Adrenal gland (tissue), 5 donors: ENCODE measurements around the gene FCHSD2.

Experiments used
- POLR2A ChIP-seq, 2 donors: fragments of 450-650 bp; IDR thresholded peaks; one replicate each; pipeline ENCODE4 v1.6.1; 2017; ENCODE audit warnings: antibody characterized with exemption in 2 of 2, mild to moderate bottlenecking in 2 of 2, moderate library complexity in 1 of 2
- TF ChIP-seq, protein P1 (sequence below), 6 experiments: fragments of 450-650 bp in 4 of 6; fragments of 200-600 bp in 2 of 6; sonication (generic) in 1 of 6; IDR thresholded peaks; 1 replicate in 5 of 6; 2 replicates in 1 of 6; pipeline versions ENCODE4 v1.5.1 to v1.8.0; 2016 to 2021; ENCODE audit warnings: antibody characterized with exemption in 6 of 6, mild to moderate bottlenecking in 2 of 6, moderate library complexity in 1 of 6
- donor health status: DM: no; HTN: no; CAD: no.

- TF ChIP-seq, protein P1, sequence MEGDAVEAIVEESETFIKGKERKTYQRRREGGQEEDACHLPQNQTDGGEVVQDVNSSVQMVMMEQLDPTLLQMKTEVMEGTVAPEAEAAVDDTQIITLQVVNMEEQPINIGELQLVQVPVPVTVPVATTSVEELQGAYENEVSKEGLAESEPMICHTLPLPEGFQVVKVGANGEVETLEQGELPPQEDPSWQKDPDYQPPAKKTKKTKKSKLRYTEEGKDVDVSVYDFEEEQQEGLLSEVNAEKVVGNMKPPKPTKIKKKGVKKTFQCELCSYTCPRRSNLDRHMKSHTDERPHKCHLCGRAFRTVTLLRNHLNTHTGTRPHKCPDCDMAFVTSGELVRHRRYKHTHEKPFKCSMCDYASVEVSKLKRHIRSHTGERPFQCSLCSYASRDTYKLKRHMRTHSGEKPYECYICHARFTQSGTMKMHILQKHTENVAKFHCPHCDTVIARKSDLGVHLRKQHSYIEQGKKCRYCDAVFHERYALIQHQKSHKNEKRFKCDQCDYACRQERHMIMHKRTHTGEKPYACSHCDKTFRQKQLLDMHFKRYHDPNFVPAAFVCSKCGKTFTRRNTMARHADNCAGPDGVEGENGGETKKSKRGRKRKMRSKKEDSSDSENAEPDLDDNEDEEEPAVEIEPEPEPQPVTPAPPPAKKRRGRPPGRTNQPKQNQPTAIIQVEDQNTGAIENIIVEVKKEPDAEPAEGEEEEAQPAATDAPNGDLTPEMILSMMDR (IDR thresholded peaks at IDR 0.05), result no peak
- no peak for TF ChIP-seq POLR2A (IDR thresholded peaks at IDR 0.05)
These were observed 281.5 kb downstream of the FCHSD2 start for GRCh38 chr11:72860592-72860991.
